Measurements from ENCODE around the gene CDH23.
A peak's percentile ranks its signal among the peaks of the same experiment; 100 is the strongest.

Gene CDH23

GRCh38 chr10:71696628-71697326 is 300.1 kb downstream of the CDH23 start:
- peak; percentile 38 for DNase-seq (ENCODE audit: low read depth)

GRCh38 chr10:71697938-71698709 is 301.4 kb downstream of the CDH23 start:
- H3K4me3 ChIP-seq (ENCODE audit: low read depth, low read length), result no peak overlapping the region
- no peak for TF ChIP-seq CTCF (conservative IDR thresholded peaks at IDR 0.05; ENCODE audit: low read depth, low read length)
- DNase-seq (ENCODE audit: low read depth), result no peak

More at GRCh38 chr10:71696628-71697326, 300.1 kb downstream of the CDH23 start:
- TF ChIP-seq CTCF (conservative IDR thresholded peaks at IDR 0.05; ENCODE audit: low read depth, low read length), result peak; percentile 94
- no peak overlapping the region for H3K4me3 ChIP-seq (ENCODE audit: low read depth, low read length)

DNA sequence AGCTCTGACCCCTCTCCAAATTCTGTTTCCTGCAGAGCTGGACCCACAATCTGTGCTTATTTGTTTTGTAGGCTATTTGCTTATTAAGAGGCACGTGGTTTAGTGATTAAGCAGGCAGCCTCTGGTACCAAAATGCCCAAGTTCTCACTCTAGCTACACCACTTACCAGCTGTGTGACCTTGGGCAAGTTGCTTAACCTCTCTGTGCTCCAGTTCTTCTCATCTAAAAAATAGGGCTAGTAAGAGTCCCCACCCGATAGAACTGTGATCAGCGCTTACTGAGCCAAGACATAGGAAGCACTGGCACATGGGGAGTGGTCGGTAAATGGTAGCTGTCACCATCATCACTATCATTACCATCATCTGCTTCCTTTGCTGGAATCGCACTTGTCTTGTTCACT is 302.0 kb downstream of the CDH23 start:
- no peak overlapping the region for H3K4me3 ChIP-seq (ENCODE audit: low read depth, low read length)
- no peak for DNase-seq (ENCODE audit: low read depth)
- no peak for TF ChIP-seq CTCF (conservative IDR thresholded peaks at IDR 0.05; ENCODE audit: low read depth, low read length)

- DNase-seq (ENCODE audit: low read depth), result no peak
- no peak for TF ChIP-seq CTCF (conservative IDR thresholded peaks at IDR 0.05; ENCODE audit: low read depth, low read length)
- H3K4me3 ChIP-seq (ENCODE audit: low read depth, low read length), result no peak overlapping the region
Measured at GRCh38 chr10:71700731-71701368, 304.1 kb downstream of the CDH23 start.

DNA sequence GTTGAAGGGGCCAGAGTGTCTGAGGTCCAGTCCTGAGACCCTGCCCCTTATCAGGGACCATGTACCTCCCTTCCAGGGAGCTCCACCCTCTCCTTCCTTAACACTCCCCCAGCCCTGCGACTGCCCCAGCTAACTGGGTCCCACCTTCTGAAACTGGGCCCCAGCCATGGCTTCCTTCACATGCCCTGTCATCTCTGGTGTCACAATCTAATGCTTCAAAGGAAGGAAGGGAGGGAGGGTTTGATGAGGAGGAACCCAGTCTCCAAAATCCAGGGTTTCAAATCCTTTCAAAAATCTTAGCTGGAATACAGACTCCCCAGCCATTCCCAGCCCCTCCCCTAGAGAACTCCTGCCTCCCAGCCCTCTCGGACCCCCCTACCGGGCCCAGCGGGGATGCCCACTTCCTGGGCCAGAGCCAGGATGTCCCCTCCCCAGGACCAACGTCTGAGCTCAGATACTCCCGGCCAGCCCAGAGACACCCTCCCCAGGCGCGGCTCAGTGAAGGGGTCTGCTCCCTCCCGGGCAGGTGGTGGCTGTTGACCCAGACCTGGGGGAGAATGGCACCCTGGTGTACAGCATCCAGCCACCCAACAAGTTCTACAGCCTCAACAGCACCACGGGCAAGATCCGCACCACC is 304.9 kb downstream of the CDH23 start:
- no peak overlapping the region for H3K4me3 ChIP-seq (ENCODE audit: low read depth, low read length)
- DNase-seq (ENCODE audit: low read depth), result no peak
- no peak for TF ChIP-seq CTCF (conservative IDR thresholded peaks at IDR 0.05; ENCODE audit: low read depth, low read length)

DNA sequence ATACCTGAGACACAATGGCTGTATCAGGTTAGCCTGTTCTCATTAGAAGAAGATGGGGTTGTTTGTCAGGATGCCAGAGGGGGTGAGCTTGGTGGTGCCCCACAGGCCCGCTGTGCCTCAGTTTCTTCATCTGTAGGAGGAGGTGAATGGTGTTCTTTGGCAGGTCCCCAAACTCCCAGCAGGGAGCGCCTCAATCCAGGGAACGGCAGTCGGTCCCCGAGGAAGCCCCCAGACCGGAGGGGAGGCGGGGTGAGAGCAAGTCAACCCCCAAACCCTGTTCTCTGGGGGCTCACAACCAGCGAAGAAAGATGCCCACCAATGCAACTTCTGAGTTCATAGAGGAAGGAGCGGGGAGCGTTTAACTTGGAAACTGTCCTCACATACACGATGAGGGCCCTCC is 306.9 kb downstream of the CDH23 start:
- DNase-seq (ENCODE audit: low read depth), result no peak
- no peak overlapping the region for H3K4me3 ChIP-seq (ENCODE audit: low read depth, low read length)
- no peak for TF ChIP-seq CTCF (conservative IDR thresholded peaks at IDR 0.05; ENCODE audit: low read depth, low read length)

Measured in choroid plexus epithelial cell (primary cell).